K562 (cell line): ENCODE data around the gene DDX41. TPM values are rescaled to one million over a fixed set of nuclear protein-coding genes. Genes with fewer than 3 reads are reported as not detected.

ENCODE experiments used
- ETS2 ChIP-seq: IDR thresholded peaks from 2 replicates; pipeline ENCODE4 v1.6.1; 2016; ENCODE audit warnings: borderline replicate concordance, missing genetic modification characterization, mild to moderate bottlenecking, moderate library complexity, missing compliant biosample characterization; ENCODE audit not compliant: poor library complexity, severe bottlenecking
- ETV6 ChIP-seq, 3 experiments: fragments of 150-350 bp in 1 of 3; sonication (generic) in 1 of 3; formaldehyde crosslinking in 1 of 3; IDR thresholded peaks; 2 replicates each; pipeline versions ENCODE4 v1.6.1 to v1.8.0; 2014 to 2022; ENCODE audit warnings: borderline replicate concordance in 2 of 3, low read depth in 2 of 3, antibody characterized with exemption in 1 of 3, low read length in 1 of 3, mild to moderate bottlenecking in 1 of 3, missing genetic modification reagents in 1 of 3
- EZH2 ChIP-seq: IDR thresholded peaks from 2 replicates; pipeline ENCODE4 v1.6.1; 2012; ENCODE audit warnings: low read depth, mild to moderate bottlenecking, inconsistent platforms, low read length, borderline replicate concordance
- FOXK2 ChIP-seq, 2 experiments: fragments of 450-650 bp; IDR thresholded peaks in 1 of 2; conservative IDR thresholded peaks in 1 of 2; 2 replicates each; pipeline ENCODE4 v1.6.1; 2016; ENCODE audit warnings: low read depth in 2 of 2, mild to moderate bottlenecking in 1 of 2
- GABPB1 ChIP-seq: sonication (generic); formaldehyde crosslinking; IDR thresholded peaks from 2 replicates; pipeline ENCODE4 v1.8.0; 2022; ENCODE audit warnings: mild to moderate bottlenecking, missing genetic modification reagents
- HDAC2 ChIP-seq: fragments of 450-650 bp; IDR thresholded peaks from 2 replicates; pipeline ENCODE4 v1.6.1; 2016; ENCODE audit warnings: mild to moderate bottlenecking
- LEF1 ChIP-seq: fragments of 450-650 bp; IDR thresholded peaks from 2 replicates; pipeline ENCODE4 v1.6.1; 2016; ENCODE audit warnings: mild to moderate bottlenecking
- MED1 ChIP-seq: sonication (generic); formaldehyde crosslinking; IDR thresholded peaks from 2 replicates; pipeline ENCODE4 v1.8.1; 2023; ENCODE audit warnings: missing genetic modification reagents, borderline replicate concordance
- NR3C1 ChIP-seq: sonication (generic); formaldehyde crosslinking; IDR thresholded peaks from 2 replicates; pipeline ENCODE4 v1.8.1; 2022; ENCODE audit warnings: missing genetic modification reagents
- PHF21A ChIP-seq: fragments of 450-650 bp; IDR thresholded peaks from 2 replicates; pipeline ENCODE4 v1.6.1; 2017; ENCODE audit warnings: low read depth, borderline replicate concordance
- TOE1 ChIP-seq, 2 experiments: fragments of 450-650 bp in 1 of 2; sonication (generic) in 1 of 2; formaldehyde crosslinking in 1 of 2; IDR thresholded peaks; 2 replicates each; pipeline versions ENCODE4 v1.7.1 to v1.8.0; 2016 to 2022; ENCODE audit warnings: borderline replicate concordance in 2 of 2, mild to moderate bottlenecking in 2 of 2, antibody characterized with exemption in 1 of 2, inconsistent platforms in 1 of 2, low read depth in 1 of 2, missing genetic modification reagents in 1 of 2, moderate library complexity in 1 of 2
- U2AF1 ChIP-seq: fragments of 200-400 bp; formaldehyde crosslinking; optimal IDR thresholded peaks from 2 replicates; pipeline ENCODE3; 2017; ENCODE audit warnings: mild to moderate bottlenecking, low read depth, low read length, moderate library complexity
- polyA plus RNA-seq, 8 experiments: library from polyadenylated mRNA; depleted of rRNA in 4 of 8; stranded (reverse) in 5 of 8; unstranded in 3 of 8; fragments of >200 nt; fragmentation: Nextera tagmentation in 2 of 8; fragmentation: Illumina TruSeq in 1 of 8; extraction: Ambion mirVana in 2 of 8; extraction: Trizol in 1 of 8; gene quantifications; 2 replicates each; pipeline versions ENCODE4 v1.2.1 to v1.2.3, GENCODE V29; 2011 to 2014; ENCODE audit warnings: inconsistent platforms in 1 of 8, missing spikeins in 1 of 8
- total RNA-seq, 7 experiments: library from RNA; depleted of rRNA in 6 of 7; stranded (reverse); fragments of >200 nt in 6 of 7; fragmentation: Illumina TruSeq in 2 of 7; extraction: Trizol in 2 of 7; gene quantifications; 2 replicates each; pipeline versions ENCODE4 v1.2.1 to v1.2.3, GENCODE V29; 2011 to 2021; ENCODE audit warnings: low replicate concordance in 1 of 7
- TF ChIP-seq, protein P1 (sequence below): sonication (generic); IDR thresholded peaks from 2 replicates; pipeline ENCODE4 v1.6.1; 2016
- TF ChIP-seq, protein P2 (sequence below): fragments of 450-650 bp; IDR thresholded peaks from 2 replicates; pipeline ENCODE4 v1.6.1; 2014; ENCODE audit warnings: low read depth, mild to moderate bottlenecking, moderate library complexity, borderline replicate concordance
- TF ChIP-seq, protein P3 (sequence below): IDR thresholded peaks from 2 replicates; pipeline ENCODE4 v1.6.1; 2016; ENCODE audit warnings: missing genetic modification characterization, missing compliant biosample characterization
- TF ChIP-seq, protein P4 (sequence below): fragments of 450-650 bp; IDR thresholded peaks from 2 replicates; pipeline ENCODE4 v1.7.1; 2018; ENCODE audit warnings: mild to moderate bottlenecking, low read depth; ENCODE audit not compliant: partially characterized antibody

Gene DDX41
- total and polyA plus RNA-seq, 9 of the 15 experiments (the other 6 are each of a cell fraction or from before 2014, with no cell fraction given), result 38.2 to 284 (median 116) TPM

GRCh38 chr5:177516601-177517568 is at the start of gene DDX41 (continued):
- TF ChIP-seq ETV6 (IDR thresholded peaks at IDR 0.05; ENCODE audit: borderline replicate concordance in 1 of 2, low read depth in 2 of 2, low read length in 1 of 2) (no peak), ETV6 (CRISPR knock-in tag; IDR thresholded peaks at IDR 0.05; ENCODE audit: borderline replicate concordance) (no peak), FOXK2 (conservative IDR thresholded peaks at IDR 0.05 in 1 of 2, IDR thresholded peaks at IDR 0.05 in 1 of 2; ENCODE audit: low read depth in 2 of 2) (peak in 1 of 2 experiments; percentile 61; a peak in 2 of 4 replicates), GABPB1 (CRISPR knock-in tag) (peak; percentile 88), U2AF1 (no peak), EZH2 (no peak), HDAC2 (peak; percentile 89), LEF1 (no peak), ETS2 (tag) (no peak), NR3C1 (CRISPR knock-in tag) (no peak), TOE1 (IDR thresholded peaks at IDR 0.05; ENCODE audit: borderline replicate concordance) (peak; percentile 91), TOE1 (CRISPR knock-in tag; IDR thresholded peaks at IDR 0.05; ENCODE audit: borderline replicate concordance, low read depth) (no peak), PHF21A (0 out of 2 replicates have a peak, but pooled peaks have one; percentile 55), MED1 (CRISPR knock-in tag) (no peak)
- TF ChIP-seq, protein P1, sequence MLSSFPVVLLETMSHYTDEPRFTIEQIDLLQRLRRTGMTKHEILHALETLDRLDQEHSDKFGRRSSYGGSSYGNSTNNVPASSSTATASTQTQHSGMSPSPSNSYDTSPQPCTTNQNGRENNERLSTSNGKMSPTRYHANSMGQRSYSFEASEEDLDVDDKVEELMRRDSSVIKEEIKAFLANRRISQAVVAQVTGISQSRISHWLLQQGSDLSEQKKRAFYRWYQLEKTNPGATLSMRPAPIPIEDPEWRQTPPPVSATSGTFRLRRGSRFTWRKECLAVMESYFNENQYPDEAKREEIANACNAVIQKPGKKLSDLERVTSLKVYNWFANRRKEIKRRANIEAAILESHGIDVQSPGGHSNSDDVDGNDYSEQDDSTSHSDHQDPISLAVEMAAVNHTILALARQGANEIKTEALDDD, result no peak
- TF ChIP-seq, protein P2, sequence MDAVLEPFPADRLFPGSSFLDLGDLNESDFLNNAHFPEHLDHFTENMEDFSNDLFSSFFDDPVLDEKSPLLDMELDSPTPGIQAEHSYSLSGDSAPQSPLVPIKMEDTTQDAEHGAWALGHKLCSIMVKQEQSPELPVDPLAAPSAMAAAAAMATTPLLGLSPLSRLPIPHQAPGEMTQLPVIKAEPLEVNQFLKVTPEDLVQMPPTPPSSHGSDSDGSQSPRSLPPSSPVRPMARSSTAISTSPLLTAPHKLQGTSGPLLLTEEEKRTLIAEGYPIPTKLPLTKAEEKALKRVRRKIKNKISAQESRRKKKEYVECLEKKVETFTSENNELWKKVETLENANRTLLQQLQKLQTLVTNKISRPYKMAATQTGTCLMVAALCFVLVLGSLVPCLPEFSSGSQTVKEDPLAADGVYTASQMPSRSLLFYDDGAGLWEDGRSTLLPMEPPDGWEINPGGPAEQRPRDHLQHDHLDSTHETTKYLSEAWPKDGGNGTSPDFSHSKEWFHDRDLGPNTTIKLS, result peak; percentile 82
- TF ChIP-seq, protein P3, sequence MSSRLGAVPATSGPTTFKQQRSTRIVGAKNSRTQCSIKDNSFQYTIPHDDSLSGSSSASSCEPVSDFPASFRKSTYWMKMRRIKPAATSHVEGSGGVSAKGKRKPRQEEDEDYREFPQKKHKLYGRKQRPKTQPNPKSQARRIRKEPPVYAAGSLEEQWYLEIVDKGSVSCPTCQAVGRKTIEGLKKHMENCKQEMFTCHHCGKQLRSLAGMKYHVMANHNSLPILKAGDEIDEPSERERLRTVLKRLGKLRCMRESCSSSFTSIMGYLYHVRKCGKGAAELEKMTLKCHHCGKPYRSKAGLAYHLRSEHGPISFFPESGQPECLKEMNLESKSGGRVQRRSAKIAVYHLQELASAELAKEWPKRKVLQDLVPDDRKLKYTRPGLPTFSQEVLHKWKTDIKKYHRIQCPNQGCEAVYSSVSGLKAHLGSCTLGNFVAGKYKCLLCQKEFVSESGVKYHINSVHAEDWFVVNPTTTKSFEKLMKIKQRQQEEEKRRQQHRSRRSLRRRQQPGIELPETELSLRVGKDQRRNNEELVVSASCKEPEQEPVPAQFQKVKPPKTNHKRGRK (tag), result no peak
- TF ChIP-seq, protein P4, sequence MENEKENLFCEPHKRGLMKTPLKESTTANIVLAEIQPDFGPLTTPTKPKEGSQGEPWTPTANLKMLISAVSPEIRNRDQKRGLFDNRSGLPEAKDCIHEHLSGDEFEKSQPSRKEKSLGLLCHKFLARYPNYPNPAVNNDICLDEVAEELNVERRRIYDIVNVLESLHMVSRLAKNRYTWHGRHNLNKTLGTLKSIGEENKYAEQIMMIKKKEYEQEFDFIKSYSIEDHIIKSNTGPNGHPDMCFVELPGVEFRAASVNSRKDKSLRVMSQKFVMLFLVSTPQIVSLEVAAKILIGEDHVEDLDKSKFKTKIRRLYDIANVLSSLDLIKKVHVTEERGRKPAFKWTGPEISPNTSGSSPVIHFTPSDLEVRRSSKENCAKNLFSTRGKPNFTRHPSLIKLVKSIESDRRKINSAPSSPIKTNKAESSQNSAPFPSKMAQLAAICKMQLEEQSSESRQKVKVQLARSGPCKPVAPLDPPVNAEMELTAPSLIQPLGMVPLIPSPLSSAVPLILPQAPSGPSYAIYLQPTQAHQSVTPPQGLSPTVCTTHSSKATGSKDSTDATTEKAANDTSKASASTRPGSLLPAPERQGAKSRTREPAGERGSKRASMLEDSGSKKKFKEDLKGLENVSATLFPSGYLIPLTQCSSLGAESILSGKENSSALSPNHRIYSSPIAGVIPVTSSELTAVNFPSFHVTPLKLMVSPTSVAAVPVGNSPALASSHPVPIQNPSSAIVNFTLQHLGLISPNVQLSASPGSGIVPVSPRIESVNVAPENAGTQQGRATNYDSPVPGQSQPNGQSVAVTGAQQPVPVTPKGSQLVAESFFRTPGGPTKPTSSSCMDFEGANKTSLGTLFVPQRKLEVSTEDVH, result peak; percentile 56
